H9 (cell line): ENCODE measurements around the gene GJA10. TPM values are rescaled to one million over a fixed set of nuclear protein-coding genes. Genes with fewer than 3 reads are reported as not detected.

Experiments used
- DNase-seq: peaks from one replicate; pipeline ENCODE4 v3.0.0-alpha.2; 2017
- H2AFZ ChIP-seq: one replicate; pipeline ENCODE4 v1.6.1; 2013; ENCODE audit warnings: mild to moderate bottlenecking, low read length, control low read depth, moderate library complexity
- H2AK5ac ChIP-seq: 2 replicates; pipeline ENCODE4 v1.6.1; 2013; ENCODE audit warnings: low read length, control low read depth, mixed read lengths; ENCODE audit not compliant: insufficient read length
- H2BK120ac ChIP-seq: one replicate; pipeline ENCODE4 v1.6.1; 2013; ENCODE audit warnings: low read depth, mild to moderate bottlenecking, low read length, control low read depth, inconsistent platforms; ENCODE audit not compliant: poor library complexity, severe bottlenecking
- H2BK12ac ChIP-seq: 2 replicates; pipeline ENCODE4 v1.6.1; 2013; ENCODE audit warnings: low read length, control low read depth, mixed read lengths, low read depth; ENCODE audit not compliant: insufficient read length
- H2BK15ac ChIP-seq: 2 replicates; pipeline ENCODE4 v1.6.1; 2013; ENCODE audit warnings: low read depth, low read length, control low read depth
- H2BK20ac ChIP-seq: one replicate; pipeline ENCODE4 v1.6.1; 2013; ENCODE audit warnings: low read depth, mild to moderate bottlenecking, low read length, control low read depth, inconsistent platforms; ENCODE audit not compliant: poor library complexity, severe bottlenecking
- H2BK5ac ChIP-seq: 2 replicates; pipeline ENCODE4 v1.6.1; 2013; ENCODE audit warnings: low read length, control low read depth, mixed read lengths; ENCODE audit not compliant: insufficient read length
- H3K14ac ChIP-seq: 2 replicates; pipeline ENCODE4 v1.6.1; 2013; ENCODE audit warnings: low read length, control low read depth; ENCODE audit not compliant: insufficient read depth
- H3K18ac ChIP-seq: 2 replicates; pipeline ENCODE4 v1.6.1; 2013; ENCODE audit warnings: low read depth, mild to moderate bottlenecking, mixed read lengths, low read length, control low read depth; ENCODE audit not compliant: insufficient read length
- H3K23ac ChIP-seq: 2 replicates; pipeline ENCODE4 v1.6.1; 2013; ENCODE audit warnings: low read length, control low read depth, mixed read lengths, low read depth; ENCODE audit not compliant: insufficient read length
- H3K23me2 ChIP-seq: 2 replicates; pipeline ENCODE4 v1.6.1; 2013; ENCODE audit warnings: low read depth, mild to moderate bottlenecking, mixed read lengths, low read length, control low read depth; ENCODE audit not compliant: insufficient read length, poor library complexity, severe bottlenecking
- H3K27ac ChIP-seq: 2 replicates; pipeline ENCODE4 v1.5.1; 2013; ENCODE audit warnings: low read length, control low read depth, mixed read lengths, low read depth; ENCODE audit not compliant: insufficient read length
- H3K27me3 ChIP-seq: 2 replicates; pipeline ENCODE4 v1.6.1; 2013; ENCODE audit warnings: low read length, control low read depth, inconsistent platforms; ENCODE audit not compliant: insufficient read depth
- H3K4ac ChIP-seq: 2 replicates; pipeline ENCODE4 v1.6.1; 2013; ENCODE audit warnings: low read depth, mild to moderate bottlenecking, control low read depth, inconsistent platforms, low read length, moderate library complexity
- H3K4me1 ChIP-seq: 2 replicates; pipeline ENCODE4 v1.6.1; 2013; ENCODE audit warnings: low read length, control low read depth, inconsistent platforms; ENCODE audit not compliant: insufficient read depth
- H3K4me2 ChIP-seq: 2 replicates; pipeline ENCODE4 v1.6.1; 2013; ENCODE audit warnings: low read length, control low read depth, mixed read lengths; ENCODE audit not compliant: insufficient read length, insufficient read depth
- H3K56ac ChIP-seq: 2 replicates; pipeline ENCODE4 v1.6.1; 2013; ENCODE audit warnings: low read depth, mild to moderate bottlenecking, mixed read lengths, low read length, control low read depth; ENCODE audit not compliant: insufficient read length
- H3K79me1 ChIP-seq: 2 replicates; pipeline ENCODE4 v1.6.1; 2013; ENCODE audit warnings: low read depth, mild to moderate bottlenecking, moderate library complexity, low read length, control low read depth, inconsistent platforms; ENCODE audit not compliant: insufficient read depth, poor library complexity, severe bottlenecking
- H3K79me2 ChIP-seq: 2 replicates; pipeline ENCODE4 v1.6.1; 2013; ENCODE audit warnings: low read length, control low read depth, inconsistent platforms; ENCODE audit not compliant: insufficient read depth
- H3K9ac ChIP-seq: 2 replicates; pipeline ENCODE4 v1.6.1; 2013; ENCODE audit warnings: low read length, control low read depth, mixed read lengths; ENCODE audit not compliant: insufficient read length; ENCODE audit errors: extremely low read depth
- H3K9me3 ChIP-seq: one replicate; pipeline ENCODE4 v1.6.1; 2013; ENCODE audit warnings: low read depth, low read length, inconsistent platforms; ENCODE audit not compliant: control insufficient read depth
- H3T11ph ChIP-seq: one replicate; pipeline ENCODE4 v1.6.1; 2013; ENCODE audit warnings: mild to moderate bottlenecking, low read length, control low read depth, inconsistent platforms
- H4K20me1 ChIP-seq: one replicate; pipeline ENCODE4 v1.6.1; 2013; ENCODE audit not compliant: control insufficient read depth, insufficient read length, insufficient read depth
- H4K5ac ChIP-seq: 2 replicates; pipeline ENCODE4 v1.6.1; 2013; ENCODE audit warnings: low read depth, mild to moderate bottlenecking, mixed read lengths, low read length, control low read depth; ENCODE audit not compliant: insufficient read length
- H4K8ac ChIP-seq: replicated peaks from 2 replicates; pipeline ENCODE4 v1.6.1; 2013; ENCODE audit warnings: low read length, control low read depth, mixed read lengths, low read depth; ENCODE audit not compliant: insufficient read length
- H4K91ac ChIP-seq: 2 replicates; pipeline ENCODE4 v1.6.1; 2013; ENCODE audit warnings: low read depth, mild to moderate bottlenecking, moderate library complexity, mixed read lengths, low read length, control low read depth; ENCODE audit not compliant: insufficient read length
- H3K27ac Mint-ChIP-seq, 3 experiments: 2 replicates in 2 of 3; 3 replicates in 1 of 3; pipeline ENCODE4 v1.8.0; 2020 to 2021; ENCODE audit warnings: mixed read lengths in 3 of 3, mild to moderate bottlenecking in 1 of 3, moderate library complexity in 1 of 3
- H3K27me3 Mint-ChIP-seq: 2 replicates; pipeline ENCODE4 v1.8.0; 2021; ENCODE audit warnings: low read depth, mild to moderate bottlenecking, moderate library complexity, mixed read lengths
- H3K36me3 Mint-ChIP-seq, 3 experiments: 2 replicates in 2 of 3; 3 replicates in 1 of 3; pipeline ENCODE4 v1.8.0; 2020 to 2021; ENCODE audit warnings: low read depth in 3 of 3, mixed read lengths in 3 of 3; ENCODE audit not compliant: insufficient read depth in 1 of 3
- H3K4me1 Mint-ChIP-seq, 2 experiments: 2 replicates each; pipeline ENCODE4 v1.8.0; 2020; ENCODE audit warnings: mixed read lengths in 2 of 2
- H3K4me3 Mint-ChIP-seq, 2 experiments: 2 replicates in 1 of 2; 3 replicates in 1 of 2; pipeline ENCODE4 v1.8.0; 2020 to 2021; ENCODE audit warnings: mild to moderate bottlenecking in 2 of 2, mixed read lengths in 2 of 2, moderate library complexity in 1 of 2
- H3K9me3 Mint-ChIP-seq, 2 experiments: 2 replicates in 1 of 2; 3 replicates in 1 of 2; pipeline ENCODE4 v1.8.0; 2020; ENCODE audit warnings: mild to moderate bottlenecking in 2 of 2, mixed read lengths in 2 of 2, moderate library complexity in 1 of 2
- WGBS: extraction: QIAGEN DNeasy Blood & Tissue Kit; methylation state at CpG from one replicate; pipeline ENCODE4 v1.1.7; 2013; ENCODE audit warnings: missing lambda C conversion rate, low lambda C conversion rate, mixed read lengths; ENCODE audit not compliant: insufficient read length; ENCODE audit errors: extremely low coverage; 5-methylcytosine and 5-hydroxymethylcytosine counted together
- total RNA-seq: library from RNA; stranded (reverse); gene quantifications from 2 replicates; pipeline ENCODE4 v1.2.1, GENCODE V29; 2021
- TF ChIP-seq, protein P1 (sequence below): fragments of 200-600 bp; sonication (generic); conservative IDR thresholded peaks from 3 replicates; pipeline ENCODE4 v1.8.0; 2021; ENCODE audit warnings: antibody characterized with exemption, mild to moderate bottlenecking

GJA10 gene
- total RNA-seq, 1 experiment from 2014 or later, result not detected

DNA sequence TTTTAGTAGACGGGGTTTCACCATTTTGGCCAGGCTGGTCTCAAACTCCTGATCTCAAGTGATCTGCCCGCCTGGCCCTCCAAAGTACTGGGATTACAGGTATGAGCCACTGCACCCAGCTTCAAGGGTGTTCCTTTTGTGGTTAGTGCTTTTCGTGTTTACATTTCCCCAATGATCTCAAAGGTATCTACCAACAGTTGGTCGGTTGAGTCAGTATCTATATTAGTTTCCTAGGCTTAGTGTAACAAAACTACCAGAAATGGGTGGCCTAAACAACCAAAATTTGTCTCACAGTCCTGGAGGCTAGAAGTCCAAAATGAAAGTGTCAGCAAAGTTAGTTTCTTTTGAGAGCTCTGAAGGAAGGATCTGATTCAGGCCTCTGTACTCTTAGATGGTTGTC is 34.5 kb upstream of the GJA10 start:
- no peak overlapping the region for H4K5ac ChIP-seq
- H4K8ac ChIP-seq, result no peak overlapping the region
- H3K4me1 ChIP-seq, result no peaks in the 10 kb centered on the region
- no peaks in the 10 kb centered on the region for H3K27me3 ChIP-seq
- H2BK12ac ChIP-seq, result no peak overlapping the region
- no peak overlapping the region for H3K27ac ChIP-seq
- no peak overlapping the region for H3K4me2 ChIP-seq
- H3T11ph ChIP-seq, result no peak overlapping the region
- no peak overlapping the region for H3K9ac ChIP-seq
- no peak overlapping the region for H2BK15ac ChIP-seq
- no peaks in the 10 kb centered on the region for H3K23me2 ChIP-seq
- H3K4me1 Mint-ChIP-seq, result no peaks in the 10 kb centered on the region
- no peak overlapping the region for H3K27ac Mint-ChIP-seq
- H3K23ac ChIP-seq, result no peak overlapping the region
- H3K56ac ChIP-seq, result no peak overlapping the region
- no peak overlapping the region for H2BK120ac ChIP-seq
- no peak overlapping the region for H4K91ac ChIP-seq
- no peaks in the 10 kb centered on the region for H4K20me1 ChIP-seq
- TF ChIP-seq, protein P1, sequence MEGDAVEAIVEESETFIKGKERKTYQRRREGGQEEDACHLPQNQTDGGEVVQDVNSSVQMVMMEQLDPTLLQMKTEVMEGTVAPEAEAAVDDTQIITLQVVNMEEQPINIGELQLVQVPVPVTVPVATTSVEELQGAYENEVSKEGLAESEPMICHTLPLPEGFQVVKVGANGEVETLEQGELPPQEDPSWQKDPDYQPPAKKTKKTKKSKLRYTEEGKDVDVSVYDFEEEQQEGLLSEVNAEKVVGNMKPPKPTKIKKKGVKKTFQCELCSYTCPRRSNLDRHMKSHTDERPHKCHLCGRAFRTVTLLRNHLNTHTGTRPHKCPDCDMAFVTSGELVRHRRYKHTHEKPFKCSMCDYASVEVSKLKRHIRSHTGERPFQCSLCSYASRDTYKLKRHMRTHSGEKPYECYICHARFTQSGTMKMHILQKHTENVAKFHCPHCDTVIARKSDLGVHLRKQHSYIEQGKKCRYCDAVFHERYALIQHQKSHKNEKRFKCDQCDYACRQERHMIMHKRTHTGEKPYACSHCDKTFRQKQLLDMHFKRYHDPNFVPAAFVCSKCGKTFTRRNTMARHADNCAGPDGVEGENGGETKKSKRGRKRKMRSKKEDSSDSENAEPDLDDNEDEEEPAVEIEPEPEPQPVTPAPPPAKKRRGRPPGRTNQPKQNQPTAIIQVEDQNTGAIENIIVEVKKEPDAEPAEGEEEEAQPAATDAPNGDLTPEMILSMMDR, result no peak
- no peaks in the 10 kb centered on the region for H3K9me3 Mint-ChIP-seq
- no peak overlapping the region for H2BK5ac ChIP-seq
- no peak overlapping the region for H2AFZ ChIP-seq
- H2AK5ac ChIP-seq, result no peak overlapping the region
- no peaks in the 10 kb centered on the region for H3K27me3 Mint-ChIP-seq
- no peak overlapping the region for H3K18ac ChIP-seq
- WGBS, result no CpG with 5 or more reads among the region's 4 CpGs
- H3K4me3 Mint-ChIP-seq, result no peak overlapping the region
- DNase-seq, result no peak
- H3K14ac ChIP-seq, result no peak overlapping the region
- H3K9me3 ChIP-seq, result no peaks in the 10 kb centered on the region
- no peaks in the 10 kb centered on the region for H3K79me2 ChIP-seq
- no peak overlapping the region for H3K4ac ChIP-seq
- no peak overlapping the region for H2BK20ac ChIP-seq
- peaks cover 56 to 82% (median 77%) of the 10 kb centered on the region in 3 experiments for H3K36me3 Mint-ChIP-seq
- H3K79me1 ChIP-seq, result no peaks in the 10 kb centered on the region
